Effector memory CD4-positive, alpha-beta T cell (primary cell): ENCODE data around the gene KHNYN.
"Not testable (repeated sequence)": the region's sequence is repeated elsewhere in the genome, so short reads cannot be mapped to it uniquely, and the experiment has no call there.

Experiments
- DNase-seq, 3 donors: peaks; one replicate each; pipeline ENCODE4 v3.0.0-alpha.2; 2020
- H3K27ac ChIP-seq: 2 replicates; pipeline ENCODE4 v1.7.0; 2013; ENCODE audit warnings: mild to moderate bottlenecking, low read length, moderate library complexity; ENCODE audit not compliant: insufficient read depth, poor library complexity, severe bottlenecking
- H3K27me3 ChIP-seq: replicated peaks from 2 replicates; pipeline ENCODE4 v1.7.0; 2013; ENCODE audit warnings: mild to moderate bottlenecking, low read length; ENCODE audit not compliant: insufficient read depth, control insufficient read depth, poor library complexity, severe bottlenecking
- H3K36me3 ChIP-seq: 2 replicates; pipeline ENCODE4 v1.7.0; 2013; ENCODE audit warnings: mild to moderate bottlenecking, low read length, moderate library complexity; ENCODE audit not compliant: control insufficient read depth, insufficient read depth
- H3K4me1 ChIP-seq: 2 replicates; pipeline ENCODE4 v1.7.0; 2013; ENCODE audit warnings: low read length, mild to moderate bottlenecking; ENCODE audit not compliant: control insufficient read depth, insufficient read depth, poor library complexity, severe bottlenecking
- H3K4me3 ChIP-seq: 2 replicates; pipeline ENCODE4 v1.7.0; 2013; ENCODE audit warnings: low read length, low read depth, mild to moderate bottlenecking; ENCODE audit not compliant: insufficient read depth, poor library complexity, severe bottlenecking
- H3K9me3 ChIP-seq: 2 replicates; pipeline ENCODE4 v1.7.0; 2013; ENCODE audit warnings: mild to moderate bottlenecking, low read length, moderate library complexity; ENCODE audit not compliant: control insufficient read depth
- total RNA-seq, 3 donors: gene quantifications; one replicate each; lab custom pipeline; 2026; lab: John Stamatoyannopoulos, UW

KHNYN gene
- total RNA-seq = 210 to 318 (median 262) reads per million in 3 donors

DNA sequence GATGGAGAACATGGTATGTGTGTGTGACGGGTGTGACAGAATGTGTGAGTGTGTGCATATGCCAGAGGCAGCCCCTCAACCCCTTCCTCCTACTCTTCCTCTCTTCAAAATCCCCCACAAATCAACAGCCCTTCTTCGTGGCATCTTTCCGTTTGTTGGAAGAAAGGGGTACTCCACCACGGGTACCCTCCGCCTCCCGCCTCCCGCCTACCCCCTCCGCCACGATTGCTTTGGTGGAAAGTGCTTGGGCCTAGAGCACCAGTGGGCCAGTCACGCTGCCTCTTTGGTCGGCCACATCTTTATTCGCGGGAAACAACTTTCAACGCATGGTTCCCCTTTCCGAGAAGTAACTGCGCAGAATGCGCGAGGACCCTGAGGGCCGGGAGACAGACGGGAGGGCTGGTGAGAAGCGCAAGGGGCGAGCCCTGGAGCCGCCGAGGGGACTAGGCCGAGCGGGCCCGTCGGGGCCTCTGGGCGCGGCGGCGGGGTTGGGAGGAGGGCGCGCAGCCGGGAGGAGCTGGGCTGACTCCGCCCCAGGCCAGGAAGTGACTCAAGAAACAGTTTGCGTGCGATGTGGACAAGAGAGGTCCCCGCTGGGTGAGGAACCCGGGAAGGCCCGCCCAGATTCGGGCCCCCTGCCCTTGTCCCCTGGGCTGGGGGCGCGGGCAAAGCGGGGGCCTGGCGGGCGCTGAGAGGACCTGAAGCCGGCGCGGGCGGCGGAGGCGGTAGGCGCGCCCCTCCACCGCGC is at the start of gene KHNYN, which contains the start of gene CBLN3:
Gene KHNYN, plus strand, starts transcription at position 560 of the 748 bp plus-strand sequence. CDS start 777 bp downstream, outside the sequence.
Gene CBLN3, minus strand, starts transcription at position 274 of the 748 bp plus-strand sequence. CDS start 614 bp downstream, outside the sequence.
- peak within 1 kb of the TSS; percentile 94 for H3K4me3 ChIP-seq
- peaks cover 27% of the 10 kb centered on the region for H3K36me3 ChIP-seq
- peaks cover 51% of the 10 kb centered on the region for H3K4me1 ChIP-seq
- peak within 1 kb of the TSS; percentile 98 for H3K27ac ChIP-seq
- H3K9me3 ChIP-seq = no peaks in the 10 kb centered on the region
- DNase-seq = peak; percentile 74 to 79 (median 76)
- H3K27me3 ChIP-seq = no peaks in the 10 kb centered on the region

DNA sequence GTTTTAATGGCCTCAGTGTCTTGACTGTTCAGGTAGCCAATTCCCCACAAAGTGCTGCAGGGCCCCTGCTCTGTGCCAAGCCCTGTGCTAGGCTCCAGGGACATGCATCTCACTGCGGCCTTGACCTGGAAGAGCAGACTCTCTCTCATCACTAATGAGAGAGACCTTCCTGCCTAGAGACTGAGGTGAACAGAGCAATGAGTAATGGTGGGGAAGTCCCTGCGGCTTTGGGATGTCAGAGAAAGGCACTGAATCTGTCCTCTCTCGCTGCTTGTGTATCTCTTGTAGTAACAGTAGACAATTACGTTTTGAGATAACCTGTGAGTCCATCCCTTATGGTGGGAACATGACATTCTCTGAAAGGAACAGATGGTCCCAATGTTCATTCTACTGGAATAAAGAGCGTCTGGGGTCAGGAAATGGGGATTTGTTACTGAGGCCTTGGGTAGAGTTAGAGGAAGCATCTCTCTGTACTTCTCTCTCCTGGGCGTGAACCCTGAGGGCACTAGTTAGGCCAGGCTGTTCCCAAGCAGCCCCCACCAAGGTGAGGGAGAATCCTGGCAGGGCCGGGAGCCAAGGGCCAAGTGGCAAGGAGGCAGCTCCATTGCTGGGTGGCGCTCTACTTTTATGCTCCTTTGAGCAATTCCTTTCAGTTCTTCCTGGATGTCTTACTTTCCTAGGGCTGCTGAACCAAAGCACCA is 48.2 kb upstream of the KHNYN start:
- Histone ChIP-seq H3K27ac (no peak overlapping the region), H3K4me1 (no peaks in the 10 kb centered on the region), H3K4me3 (no peak overlapping the region), H3K36me3 (no peaks in the 10 kb centered on the region), H3K27me3 (no peaks in the 10 kb centered on the region), H3K9me3 (no peaks in the 10 kb centered on the region)
- DNase-seq = no peak

- Histone ChIP-seq H3K9me3 (no peaks in the 10 kb centered on the region), H3K4me1 (no peaks in the 10 kb centered on the region), H3K27ac (no peak overlapping the region), H3K4me3 (no peak overlapping the region), H3K36me3 (no peaks in the 10 kb centered on the region), H3K27me3 (no peaks in the 10 kb centered on the region)
- no peak for DNase-seq
Measured at GRCh38 chr14:24382064-24382371, 47.7 kb upstream of the KHNYN start.

DNA sequence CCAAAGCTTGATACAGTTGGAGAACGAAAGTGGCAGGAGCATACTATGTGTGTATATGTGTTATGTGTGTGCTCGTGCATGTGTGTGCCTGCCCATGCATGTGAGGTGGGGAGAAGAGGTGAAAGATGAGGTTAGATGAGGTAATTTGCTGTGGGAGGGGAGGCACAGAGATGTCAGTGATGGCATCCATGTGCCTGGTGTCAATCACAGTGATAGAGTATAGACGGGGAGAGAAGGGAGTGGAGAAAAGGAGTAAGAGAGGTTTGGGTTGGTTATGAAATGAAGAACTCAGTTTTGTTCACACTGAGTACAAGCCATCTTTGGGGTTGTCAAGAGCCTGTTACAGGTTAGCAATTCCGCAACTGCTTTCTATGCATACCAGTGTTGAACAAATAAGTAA is 45.6 kb upstream of the KHNYN start:
- no peaks in the 10 kb centered on the region for H3K36me3 ChIP-seq
- DNase-seq = no peak
- no peaks in the 10 kb centered on the region for H3K4me1 ChIP-seq
- H3K9me3 ChIP-seq = no peaks in the 10 kb centered on the region
- no peaks in the 10 kb centered on the region for H3K27me3 ChIP-seq
- H3K27ac ChIP-seq = no peak overlapping the region
- no peak overlapping the region for H3K4me3 ChIP-seq

GRCh38 chr14:24385524-24385923 is 44.2 kb upstream of the KHNYN start:
- Histone ChIP-seq H3K27ac (no peak overlapping the region), H3K4me1 (no peaks in the 10 kb centered on the region), H3K36me3 (no peaks in the 10 kb centered on the region), H3K4me3 (no peak overlapping the region), H3K9me3 (no peaks in the 10 kb centered on the region), H3K27me3 (no peaks in the 10 kb centered on the region)
- DNase-seq = no peak

DNA sequence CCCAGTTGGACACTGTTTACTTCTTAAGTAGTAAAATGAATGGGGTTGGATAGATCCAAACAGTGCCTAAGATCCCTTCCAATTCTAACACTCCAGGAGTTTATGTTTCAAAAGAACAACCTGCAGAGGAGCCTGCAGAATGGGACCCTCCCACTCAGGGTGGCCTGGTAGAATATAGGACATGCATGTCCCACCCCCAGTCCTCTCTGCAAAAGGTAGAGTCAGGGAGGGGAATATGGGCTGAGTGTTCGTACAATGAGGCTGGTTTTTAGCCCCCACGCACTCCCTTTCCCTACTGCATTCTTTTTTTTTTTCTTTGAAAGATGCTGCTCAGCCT is 42.8 kb upstream of the KHNYN start:
- Histone ChIP-seq H3K36me3 (no peaks in the 10 kb centered on the region), H3K9me3 (no peaks in the 10 kb centered on the region), H3K27ac (no peak overlapping the region), H3K4me1 (no peaks in the 10 kb centered on the region), H3K27me3 (no peaks in the 10 kb centered on the region), H3K4me3 (no peak overlapping the region)
- DNase-seq = no peak

GRCh38 chr14:24387579-24387978 is 42.2 kb upstream of the KHNYN start:
- H3K9me3 ChIP-seq, H3K27me3 ChIP-seq, H3K27ac ChIP-seq, DNase-seq, H3K4me3 ChIP-seq, H3K36me3 ChIP-seq, H3K4me1 ChIP-seq: not testable (repeated sequence)

DNA sequence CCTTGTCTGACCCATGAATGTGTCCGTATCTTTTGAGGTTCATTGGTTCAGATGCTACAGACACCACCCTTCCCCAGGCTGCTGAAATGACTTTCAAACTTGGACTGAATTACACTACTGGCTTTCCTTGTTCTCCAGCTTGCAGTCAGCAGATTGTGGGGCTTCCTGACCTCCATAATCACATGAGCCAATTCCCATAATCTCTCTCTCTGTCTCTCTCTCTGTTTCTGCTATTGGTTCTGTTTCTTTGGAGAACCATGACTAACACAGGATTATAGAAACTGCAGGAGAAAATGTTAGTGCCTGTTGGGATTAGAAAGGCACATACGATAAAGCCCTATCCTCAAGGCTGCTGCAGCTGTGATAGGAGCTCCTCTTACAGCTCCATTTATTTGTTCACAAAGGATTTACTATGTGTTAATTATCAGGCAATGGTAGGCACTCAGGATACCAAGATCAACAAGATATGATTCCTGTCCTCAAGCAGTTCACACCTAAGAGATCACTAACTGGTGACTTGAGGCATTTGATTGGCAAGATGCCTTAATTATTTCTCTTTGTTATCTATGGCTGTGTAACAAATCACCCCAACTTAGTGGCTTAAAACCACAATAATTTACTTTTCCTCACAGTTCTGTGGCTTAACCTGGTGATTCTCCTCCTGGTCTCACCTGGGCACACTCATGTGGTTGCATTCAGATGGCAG is 41.1 kb upstream of the KHNYN start:
- Histone ChIP-seq H3K9me3 (no peaks in the 10 kb centered on the region), H3K4me3 (no peak overlapping the region), H3K36me3 (no peaks in the 10 kb centered on the region), H3K4me1 (no peaks in the 10 kb centered on the region), H3K27me3 (no peaks in the 10 kb centered on the region), H3K27ac (no peak overlapping the region)
- DNase-seq = no peak

- no peak for DNase-seq
- no peaks in the 10 kb centered on the region for H3K27me3 ChIP-seq
- no peak overlapping the region for H3K4me3 ChIP-seq
- no peaks in the 10 kb centered on the region for H3K4me1 ChIP-seq
- no peaks in the 10 kb centered on the region for H3K36me3 ChIP-seq
- no peaks in the 10 kb centered on the region for H3K9me3 ChIP-seq
- no peak overlapping the region for H3K27ac ChIP-seq
Measured at GRCh38 chr14:24389226-24389848, 40.4 kb upstream of the KHNYN start.
